WTC11 (cell line): ENCODE data around the gene C10orf67. TPM values are rescaled to one million over a fixed set of nuclear protein-coding genes. Genes with fewer than 3 reads are reported as not detected.

Source experiments
- FOXK1 ChIP-seq: sonication (generic); formaldehyde crosslinking; IDR thresholded peaks from 2 replicates; pipeline ENCODE4 v1.8.0; 2022; ENCODE audit warnings: mild to moderate bottlenecking, moderate library complexity, missing genetic modification reagents
- HMGA2 ChIP-seq: fragments of 250-450 bp; sonication (Bioruptor Pico); IDR thresholded peaks from 2 replicates; pipeline ENCODE4 v1.4.0; 2021; ENCODE audit warnings: mild to moderate bottlenecking, moderate library complexity
- ZMAT4 ChIP-seq: fragments of 250-450 bp; sonication (Bioruptor Pico); IDR thresholded peaks from 2 replicates; pipeline ENCODE4 v1.9.0; 2021; ENCODE audit warnings: mild to moderate bottlenecking
- ZNF232 ChIP-seq: sonication (generic); formaldehyde crosslinking; IDR thresholded peaks from 2 replicates; pipeline ENCODE4 v1.8.0; 2022; ENCODE audit warnings: mild to moderate bottlenecking, missing genetic modification reagents
- microRNA-seq: library from miRNA; unstranded; fragments of <30 nt; microRNA quantifications from one replicate; pipeline ENCODE4 v1.2.0, GENCODE V29; 2022; ENCODE audit warnings: borderline number of aligned reads
- total RNA-seq: library from RNA; stranded (reverse); gene quantifications from 3 replicates; pipeline ENCODE4 v1.2.3, GENCODE V29; 2021
- TF ChIP-seq, protein P1 (sequence below): sonication (generic); formaldehyde crosslinking; IDR thresholded peaks from 2 replicates; pipeline ENCODE4 v1.8.1; 2023; ENCODE audit warnings: mild to moderate bottlenecking, missing genetic modification reagents, moderate library complexity

The C10orf67 gene
- total RNA-seq, 1 experiment from 2014 or later, result not detected

- TF ChIP-seq, protein P1, sequence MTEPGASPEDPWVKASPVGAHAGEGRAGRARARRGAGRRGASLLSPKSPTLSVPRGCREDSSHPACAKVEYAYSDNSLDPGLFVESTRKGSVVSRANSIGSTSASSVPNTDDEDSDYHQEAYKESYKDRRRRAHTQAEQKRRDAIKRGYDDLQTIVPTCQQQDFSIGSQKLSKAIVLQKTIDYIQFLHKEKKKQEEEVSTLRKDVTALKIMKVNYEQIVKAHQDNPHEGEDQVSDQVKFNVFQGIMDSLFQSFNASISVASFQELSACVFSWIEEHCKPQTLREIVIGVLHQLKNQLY, result no peak
- TF ChIP-seq FOXK1, result no peak
- TF ChIP-seq ZNF232 (CRISPR knock-in tag), result no peak
- no peak for TF ChIP-seq HMGA2 (CRISPR knock-in tag)
- TF ChIP-seq ZMAT4 (CRISPR knock-in tag), result no peak
- TF ChIP-seq, all 79 proteins: peak for 0
Observed at GRCh38 chr10:23155169-23155568, 189.4 kb downstream of the C10orf67 start (continued).

Small RNA genes lying within 50 kb of the gene (microRNA-seq; reads per million reads assigned to microRNA genes)
- not detected for gene MIR1254-2

Other genes with a start within 250 kb of the C10orf67 start
- 9.6 to 15.0 TPM (median 14.1 TPM) in 3 replicates for gene MSRB2, start 249.2 kb downstream of the C10orf67 start, total RNA-seq
- gene PTF1A, start 152.5 kb downstream of the C10orf67 start, total RNA-seq, result 0.11 TPM in 1 of 3 replicates, not detected in the others
- 7.9 to 9.8 TPM (median 9.0 TPM) in 3 replicates for gene OTUD1, start 94.3 kb upstream of the C10orf67 start, total RNA-seq